GM19455 (cell line): ENCODE measurements around the gene CRKL.
"Not testable (repeated sequence)": the region's sequence is repeated elsewhere in the genome, so short reads cannot be mapped to it uniquely, and the experiment has no call there.

Experiments
- ATAC-seq: cut with Tn5 transposase; IDR thresholded peaks from one replicate; pipeline ENCODE4 v1.9.1; 2021; ENCODE audit not compliant: unreplicated experiment

CRKL gene

DNA sequence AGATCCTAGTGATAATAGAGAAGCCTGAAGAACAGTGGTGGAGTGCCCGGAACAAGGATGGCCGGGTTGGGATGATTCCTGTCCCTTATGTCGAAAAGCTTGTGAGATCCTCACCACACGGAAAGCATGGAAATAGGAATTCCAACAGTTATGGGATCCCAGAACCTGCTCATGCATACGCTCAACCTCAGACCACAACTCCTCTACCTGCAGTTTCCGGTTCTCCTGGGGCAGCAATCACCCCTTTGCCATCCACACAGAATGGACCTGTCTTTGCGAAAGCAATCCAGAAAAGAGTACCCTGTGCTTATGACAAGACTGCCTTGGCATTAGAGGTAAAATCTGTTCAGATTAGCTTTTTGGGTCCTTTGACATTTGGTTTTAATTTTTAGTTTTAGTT is 16.7 kb downstream of the CRKL start:
- no peak for ATAC-seq

DNA sequence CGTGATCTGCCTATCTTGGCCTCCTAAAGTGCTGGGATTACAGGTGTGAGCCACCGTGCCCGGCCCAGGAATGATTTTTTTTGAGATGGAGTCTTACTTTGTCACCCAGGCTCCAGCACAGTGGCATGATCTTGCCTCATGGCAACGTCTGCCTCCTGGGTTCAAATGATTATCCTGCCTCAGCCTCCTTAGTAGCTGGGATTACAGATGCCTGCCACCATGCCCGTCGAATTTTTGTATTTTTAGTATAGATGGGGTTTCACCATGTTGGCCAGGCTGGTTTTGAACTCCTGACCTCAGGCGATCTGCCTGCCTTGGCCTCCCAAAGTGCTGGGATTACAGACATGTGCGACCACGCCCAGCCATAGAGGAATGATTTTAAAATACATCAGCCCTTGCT is 17.8 kb downstream of the CRKL start:
- not testable (repeated sequence) for ATAC-seq

DNA sequence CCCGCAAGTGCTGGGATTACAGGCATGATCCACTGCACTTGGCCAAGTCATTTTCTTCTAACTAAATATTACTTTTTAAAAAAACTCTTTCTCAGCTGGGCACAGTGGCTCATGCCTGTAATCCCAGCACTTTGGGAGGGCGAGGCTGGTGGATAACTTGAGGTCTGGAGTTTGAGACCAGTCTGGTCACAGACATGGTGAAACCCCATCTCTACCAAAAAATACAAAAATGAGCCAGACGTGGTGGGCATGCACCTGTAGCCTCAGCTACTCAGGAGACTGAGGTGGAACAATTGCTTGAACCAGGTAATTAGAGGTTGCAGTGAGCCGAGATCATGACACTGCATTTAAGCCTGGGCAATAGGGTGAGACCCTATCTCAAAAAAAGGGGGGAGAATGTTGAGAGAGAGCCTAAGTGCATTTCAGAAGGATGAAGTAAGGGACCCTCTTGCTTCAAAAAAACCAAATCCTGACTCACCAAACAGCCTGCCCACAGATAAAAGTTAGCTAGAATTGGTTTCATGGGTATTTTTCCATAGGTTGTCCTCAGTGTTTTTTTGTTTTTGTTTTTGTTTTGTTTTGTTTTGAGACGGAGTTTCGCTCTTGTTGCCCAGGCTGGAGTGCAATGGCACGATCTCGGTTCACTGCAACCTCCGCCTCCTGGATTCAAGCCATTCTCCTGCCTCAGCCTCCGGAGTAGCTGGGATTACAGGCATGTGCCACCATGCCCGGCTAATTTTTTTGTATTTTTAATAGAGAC is 18.8 kb downstream of the CRKL start:
- not testable (repeated sequence) for ATAC-seq

DNA sequence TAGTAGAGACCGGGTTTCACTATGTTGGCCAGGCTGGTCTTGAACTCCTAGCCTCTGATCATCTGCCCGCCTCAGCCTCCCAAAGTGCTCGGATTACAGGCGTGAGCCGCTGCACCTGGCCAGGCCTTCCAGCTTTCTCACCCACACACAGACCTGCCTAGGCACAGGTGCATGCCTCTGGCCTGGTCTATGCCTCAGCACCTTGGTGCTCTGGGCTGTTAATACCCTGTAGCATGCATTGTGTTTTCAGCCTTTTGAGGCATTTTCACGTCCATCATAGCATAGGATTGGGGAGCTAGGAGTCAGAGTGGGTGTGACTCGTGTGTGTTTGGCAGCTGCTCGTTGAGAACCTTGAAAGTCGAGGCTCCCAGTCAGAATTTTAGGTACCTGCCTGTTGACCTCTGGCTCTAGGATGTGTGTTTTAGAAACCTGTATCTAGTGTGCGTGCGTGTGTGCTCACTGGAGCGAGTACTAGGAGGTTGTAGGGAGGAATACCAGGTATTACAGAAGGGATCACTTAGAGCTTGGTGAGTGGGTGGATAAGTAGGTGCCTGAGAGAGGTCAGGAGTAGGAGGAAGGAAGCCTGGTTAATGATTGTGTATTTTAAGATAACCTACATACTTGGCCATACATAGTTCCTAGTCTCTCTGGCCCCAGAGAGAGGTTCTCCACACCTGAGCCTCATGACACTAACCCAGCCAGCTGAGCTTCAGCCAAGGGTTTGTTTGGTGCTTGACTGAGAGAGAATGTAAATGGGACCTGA is 20.0 kb downstream of the CRKL start:
- ATAC-seq, result no peak

DNA sequence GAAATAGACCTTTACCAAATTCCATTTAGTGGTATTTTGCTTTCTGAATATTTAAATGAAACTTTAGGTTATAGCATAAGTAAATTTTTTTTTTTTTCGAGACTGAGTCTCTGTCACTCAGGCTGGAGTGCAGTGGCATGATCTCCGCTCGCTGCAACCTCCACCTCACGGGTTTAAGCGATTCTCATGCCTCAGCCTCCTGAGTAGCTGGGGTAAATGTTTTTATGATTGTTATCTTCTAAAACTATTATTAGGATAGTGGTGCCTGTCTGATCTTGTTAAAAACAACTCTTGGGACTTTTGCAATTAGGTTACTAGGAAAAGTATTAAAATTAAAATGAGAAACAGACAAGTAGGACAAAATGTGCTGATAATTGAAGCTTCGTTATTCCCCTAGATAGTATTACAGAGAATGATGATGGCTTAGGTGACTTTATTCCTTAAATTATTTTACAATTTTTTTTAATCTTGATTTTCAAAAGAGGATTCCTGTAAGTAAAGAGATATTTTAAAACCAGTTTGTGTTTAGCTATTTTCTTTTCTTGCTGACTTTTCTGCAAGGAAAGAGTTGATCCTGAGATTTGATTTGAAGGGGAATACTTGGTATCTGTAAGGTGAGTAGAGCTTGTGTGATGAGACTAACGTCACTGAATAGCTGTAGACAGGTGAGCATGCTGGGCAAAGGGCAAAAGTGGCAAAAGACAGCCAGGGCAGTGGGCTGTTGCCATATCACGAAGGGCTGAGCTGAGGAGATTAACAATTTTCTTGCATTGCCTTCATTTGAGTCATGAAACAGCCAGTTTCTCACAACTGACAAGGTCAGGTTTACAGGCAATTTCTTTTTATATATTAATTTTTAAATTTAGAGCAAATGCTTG is 20.8 kb downstream of the CRKL start:
- no peak for ATAC-seq

DNA sequence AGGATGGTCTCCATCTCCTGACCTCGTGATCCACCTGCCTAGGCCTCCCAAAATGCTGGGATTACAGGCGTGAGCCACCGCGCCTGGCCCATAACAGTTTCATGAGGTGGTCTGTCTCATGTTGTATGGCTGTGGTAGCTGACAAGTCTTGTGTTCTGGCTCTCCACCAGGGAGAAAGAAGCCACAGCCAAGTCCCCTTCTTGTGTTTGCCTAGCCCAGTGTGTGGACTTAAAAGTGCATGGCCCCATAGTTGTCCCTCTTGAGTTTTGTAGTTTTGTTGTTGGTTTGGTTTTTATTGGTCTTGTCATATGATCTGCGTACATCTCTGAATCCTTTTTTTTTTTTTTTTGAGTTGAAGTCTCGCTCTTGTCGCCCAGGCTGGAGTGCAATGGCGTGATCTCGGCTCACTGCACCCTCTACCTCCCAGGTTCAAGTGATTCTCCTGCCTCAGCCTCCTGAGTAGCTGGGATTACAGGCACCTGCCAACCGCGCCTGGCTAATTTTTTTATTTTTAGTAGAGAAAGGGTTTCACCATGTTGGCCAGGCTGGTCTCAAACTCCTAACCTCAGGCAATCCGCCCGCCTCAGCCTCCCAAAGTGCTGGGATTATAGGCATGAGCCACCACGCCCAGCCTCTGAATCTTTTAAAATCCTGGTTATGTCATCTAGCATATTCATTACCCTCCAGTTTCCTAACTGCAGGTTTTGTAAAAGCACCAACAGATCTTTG is 22.4 kb downstream of the CRKL start:
- not testable (repeated sequence) for ATAC-seq

DNA sequence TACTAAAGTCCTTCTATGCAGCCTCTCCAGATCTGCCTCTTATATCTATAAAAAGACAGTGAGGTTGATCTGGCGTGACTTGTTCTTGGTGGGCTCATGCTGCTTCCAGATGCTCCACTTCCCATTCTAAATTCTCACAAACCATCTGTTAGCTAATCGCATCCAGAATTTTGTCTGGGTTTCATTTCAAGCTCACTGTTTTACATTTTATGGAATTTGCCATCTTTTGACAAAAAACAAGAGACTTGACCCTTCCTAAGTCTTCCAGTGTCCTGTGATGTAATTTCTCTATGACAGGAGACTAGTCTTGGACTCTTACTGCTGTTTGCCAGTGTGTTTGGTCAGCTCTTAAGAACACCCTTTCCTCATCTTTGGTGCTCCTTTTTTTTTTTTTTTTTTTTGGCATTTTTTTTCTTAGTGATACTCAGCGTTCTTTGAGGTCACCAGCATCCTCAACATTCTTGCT is 23.0 kb downstream of the CRKL start:
- no peak for ATAC-seq

DNA sequence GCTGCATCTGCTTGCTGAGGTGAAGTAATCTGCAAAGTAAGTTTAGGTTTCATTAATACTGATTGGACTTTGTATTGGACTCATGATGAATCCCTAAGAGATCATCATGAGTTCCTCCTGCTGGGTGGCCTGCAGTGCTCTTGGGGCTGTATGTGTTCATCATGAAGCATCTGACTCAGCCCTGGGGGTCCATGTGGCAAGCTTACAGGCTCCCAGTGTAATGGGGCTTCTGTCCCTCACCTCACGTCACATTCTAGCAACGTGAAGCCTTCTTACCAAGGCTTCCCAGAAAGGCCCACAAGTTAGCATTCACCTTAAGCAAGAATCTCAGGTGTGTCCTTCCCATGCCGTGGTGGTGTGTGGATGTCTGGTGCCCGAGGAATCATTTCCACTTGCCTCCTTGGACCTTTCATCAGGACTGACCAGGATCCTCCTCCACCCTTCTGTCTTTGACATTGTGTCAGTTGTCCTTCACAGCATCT is 23.7 kb downstream of the CRKL start:
- ATAC-seq, result no peak

DNA sequence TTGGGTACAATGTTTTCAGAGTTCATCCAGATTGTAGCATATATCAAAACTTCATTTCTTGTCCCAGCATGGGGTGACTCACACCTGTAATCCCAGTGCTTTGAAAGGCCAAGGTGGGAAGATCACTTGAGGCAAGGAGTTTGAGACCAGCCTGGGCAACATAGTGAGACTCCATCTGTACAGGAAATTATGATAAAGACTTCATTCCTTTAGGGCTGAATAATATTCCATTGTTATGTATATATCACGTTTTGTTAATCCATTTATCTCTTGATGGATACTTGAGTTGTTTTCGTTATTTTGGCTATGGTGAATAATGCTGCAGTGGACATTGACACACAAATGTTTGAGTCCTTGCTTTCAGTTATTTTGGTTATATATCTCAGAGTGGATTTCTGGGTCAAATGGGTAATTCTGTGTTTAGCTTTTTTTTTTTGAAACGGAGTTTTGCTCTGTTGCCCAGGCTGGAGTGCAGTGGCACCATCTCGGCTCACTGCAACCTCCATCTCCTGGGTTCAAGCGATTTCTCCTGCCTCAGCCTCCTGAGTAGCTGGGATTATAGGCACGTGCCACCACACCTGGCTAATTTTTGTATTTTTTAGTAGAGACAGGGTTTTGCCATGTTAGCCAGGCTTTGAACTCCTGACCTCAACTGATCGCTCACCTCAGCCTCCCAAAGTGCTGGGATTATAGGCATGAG is 25.1 kb downstream of the CRKL start:
- not testable (repeated sequence) for ATAC-seq

DNA sequence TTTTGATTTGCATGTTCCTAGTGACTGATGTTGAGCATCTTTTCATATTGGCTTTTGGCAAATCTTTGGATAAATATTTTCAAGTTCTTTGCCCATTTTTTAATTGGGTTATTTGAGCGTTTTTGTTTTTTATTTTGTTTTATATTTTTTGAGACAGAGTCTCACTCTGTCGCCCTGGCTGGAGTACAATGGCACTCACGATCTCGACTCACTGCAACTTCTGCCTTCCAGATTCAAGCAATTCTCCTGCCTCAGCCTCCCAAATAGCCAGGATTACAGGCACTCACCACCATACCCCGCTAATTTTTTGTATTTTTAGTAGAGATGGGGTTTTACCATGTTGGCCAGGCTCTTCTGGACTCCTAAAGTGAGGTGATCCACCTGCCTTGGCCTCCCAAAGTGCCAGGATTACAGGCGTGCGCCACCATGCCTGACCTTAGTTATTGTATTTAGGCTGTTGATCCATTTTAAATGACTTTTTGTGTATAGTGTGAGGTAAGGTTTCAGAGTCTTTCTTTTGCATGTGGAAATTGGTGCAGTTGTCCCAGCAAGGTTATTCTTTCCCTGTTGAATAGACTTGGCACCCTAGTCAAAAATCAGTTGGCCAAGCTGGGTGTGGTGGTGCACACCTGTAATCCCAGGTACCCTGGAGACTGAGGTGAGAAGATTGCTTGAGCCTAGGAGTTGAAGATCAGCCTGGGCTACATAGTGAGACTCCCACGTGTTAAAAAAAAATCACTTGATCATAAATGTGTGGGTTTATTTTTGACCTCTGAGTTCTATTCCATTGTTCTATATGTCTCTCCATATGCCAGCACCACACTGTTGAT is 26.1 kb downstream of the CRKL start:
- ATAC-seq, result no peak

DNA sequence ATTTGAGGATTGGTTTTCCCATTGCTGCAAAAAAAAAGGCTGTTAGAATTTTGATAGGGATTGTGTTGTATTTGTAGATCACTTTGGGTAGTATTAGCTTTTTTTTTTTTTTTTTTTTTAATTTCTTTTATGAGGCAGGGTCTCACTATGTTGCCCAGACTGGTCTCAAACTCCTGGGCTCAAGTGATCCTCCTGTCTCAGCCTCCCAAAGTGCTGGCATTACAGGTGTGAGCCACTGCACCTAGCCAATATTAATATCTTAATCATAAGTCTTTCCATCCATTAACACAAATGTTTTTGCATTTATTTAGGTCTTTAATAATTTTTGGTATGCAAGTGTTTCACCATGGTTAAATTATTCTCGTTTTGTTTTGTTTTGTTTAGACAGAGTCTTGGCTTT is 26.8 kb downstream of the CRKL start:
- no peak for ATAC-seq

DNA sequence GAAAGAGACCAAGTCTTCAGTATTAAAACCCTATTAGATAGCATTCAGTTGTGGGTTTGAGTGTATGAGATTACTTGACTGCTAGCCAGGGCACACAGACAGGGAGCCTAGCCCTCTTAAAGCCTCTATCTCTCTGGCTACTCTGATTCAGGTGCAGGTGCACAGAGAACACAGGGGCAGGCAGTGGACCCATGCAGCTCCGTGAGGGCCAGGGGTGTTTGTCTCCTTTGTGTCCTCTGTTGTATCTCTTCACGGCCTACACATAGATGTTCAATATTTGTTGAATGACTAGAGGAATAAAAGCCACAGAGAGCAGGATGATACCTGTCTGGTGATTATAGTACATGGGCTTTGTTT is 28.3 kb downstream of the CRKL start:
- ATAC-seq, result no peak

DNA sequence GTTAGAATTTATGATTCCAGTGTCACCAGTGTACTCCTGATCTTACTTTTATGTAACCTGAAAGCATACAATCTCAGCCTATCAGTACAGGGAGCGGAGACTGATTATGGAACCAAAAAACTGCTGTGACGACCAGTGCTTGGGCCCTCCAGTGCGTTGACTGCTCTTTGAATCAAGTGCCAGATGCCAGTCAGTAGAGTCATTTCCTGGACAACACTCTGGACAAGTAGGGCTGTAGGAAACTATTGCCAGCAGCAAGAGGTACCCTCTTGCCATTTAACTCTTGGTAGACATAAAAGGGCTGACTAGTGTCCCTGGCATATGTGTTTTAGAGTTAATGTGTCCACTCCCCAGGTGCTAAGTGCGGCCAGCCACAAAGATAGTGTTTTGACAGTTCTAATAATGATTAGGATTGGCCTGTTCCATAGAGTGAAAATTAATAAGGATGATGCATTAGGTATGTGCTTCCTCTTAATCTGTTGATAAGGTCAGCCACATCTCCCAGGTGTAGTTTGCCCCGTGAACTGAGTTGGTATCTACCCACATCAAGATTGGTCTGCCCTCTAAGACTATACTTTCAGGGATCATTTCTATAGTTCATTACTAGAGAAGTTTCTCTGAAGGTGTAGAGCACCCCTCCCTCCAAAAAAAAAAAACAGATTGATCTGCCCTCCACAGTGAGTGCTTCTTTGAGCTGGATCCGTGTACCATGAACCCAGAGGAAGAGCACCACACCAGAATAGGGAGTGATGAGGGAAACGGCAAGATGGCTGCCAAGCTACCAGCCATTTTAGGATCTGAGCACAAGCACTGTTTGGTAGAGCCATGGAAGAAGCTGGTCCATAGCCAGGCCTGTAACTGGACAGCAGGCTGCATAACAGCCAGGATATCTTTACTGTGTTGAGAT is 29.1 kb downstream of the CRKL start:
- ATAC-seq, result no peak

DNA sequence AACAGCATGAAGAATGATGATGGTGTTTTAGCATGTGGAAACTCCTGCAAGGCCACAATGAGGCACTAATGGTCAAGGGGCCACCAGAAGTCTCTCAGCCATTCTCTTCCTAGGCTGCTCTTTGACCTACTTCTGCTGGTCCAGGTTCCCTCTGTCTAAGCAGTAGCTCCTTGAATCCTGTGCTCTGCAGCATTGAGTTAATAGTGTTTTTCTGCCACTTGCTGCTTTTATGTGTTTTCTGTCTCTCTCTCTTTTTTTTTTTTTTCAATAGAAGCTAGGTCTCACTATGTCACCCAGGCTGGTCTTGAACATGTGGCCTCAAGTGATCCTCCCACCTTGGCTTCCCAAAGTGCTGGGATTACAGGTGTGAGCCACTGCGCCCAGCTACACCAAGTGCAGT is 29.8 kb downstream of the CRKL start:
- ATAC-seq, result no peak

DNA sequence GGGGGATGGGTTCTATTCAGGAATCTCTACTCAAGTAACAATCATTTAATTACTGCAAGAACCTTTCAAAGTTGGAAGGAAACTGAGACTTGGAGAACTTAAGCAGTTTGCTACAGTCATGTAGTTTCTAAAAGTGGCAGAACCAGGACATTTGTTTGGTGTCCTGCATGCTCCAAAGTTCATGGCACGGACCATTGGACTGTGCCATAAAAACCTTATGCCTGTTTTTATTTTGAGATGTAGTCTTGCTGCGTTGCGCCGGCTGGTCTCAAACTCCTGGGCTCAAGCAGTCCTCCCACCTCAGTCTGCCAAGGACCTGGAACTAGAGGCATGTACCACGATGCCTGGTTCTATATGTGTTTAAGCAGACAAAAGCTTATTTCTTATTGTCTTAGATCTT is 31.2 kb downstream of the CRKL start:
- no peak for ATAC-seq

DNA sequence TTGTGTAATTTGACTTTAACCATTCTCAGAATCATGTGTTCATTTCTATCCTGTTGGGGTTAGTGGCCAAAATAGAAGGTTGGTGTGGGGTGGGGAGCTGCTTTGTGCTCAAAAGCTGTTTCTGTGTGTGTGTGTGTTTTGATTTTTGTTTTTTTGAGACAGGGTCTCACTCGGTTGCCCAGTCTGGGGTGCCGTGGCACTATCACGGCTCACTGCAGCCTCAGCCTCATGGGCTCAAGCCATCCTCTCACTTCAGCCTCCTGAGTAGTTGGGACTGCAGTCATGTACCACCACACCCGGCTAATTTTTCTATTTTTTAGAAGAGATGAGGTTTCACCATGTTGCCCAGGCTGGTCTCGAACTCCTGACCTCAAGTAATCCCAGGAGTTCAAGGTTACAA is 31.8 kb downstream of the CRKL start:
- no peak for ATAC-seq

DNA sequence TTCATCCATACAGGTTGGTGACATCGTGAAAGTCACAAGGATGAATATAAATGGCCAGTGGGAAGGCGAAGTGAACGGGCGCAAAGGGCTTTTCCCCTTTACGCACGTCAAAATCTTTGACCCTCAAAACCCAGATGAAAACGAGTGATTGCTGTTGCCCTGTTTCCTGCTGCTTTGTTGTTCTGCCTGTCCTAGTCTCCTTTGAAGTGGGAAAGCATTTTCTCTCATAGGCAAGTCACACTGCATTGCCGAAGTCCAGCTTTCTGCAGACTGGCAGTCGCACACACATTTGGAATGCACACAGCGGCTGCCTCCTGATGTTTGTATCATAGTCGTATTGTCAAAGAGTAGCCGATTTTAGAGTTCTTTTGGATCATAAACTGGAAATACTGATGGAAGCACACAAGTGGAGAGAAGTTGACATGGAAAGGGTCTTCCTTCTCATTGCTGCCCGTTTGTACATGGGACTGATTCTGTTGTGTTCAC is 32.5 kb downstream of the CRKL start:
- no peak for ATAC-seq
